ENCODE measurements around the gene CEP112. TPM values are rescaled to one million over a fixed set of nuclear protein-coding genes. Genes with fewer than 3 reads are reported as not detected.

CEP112 gene
- total and polyA plus RNA-seq, 10 of the 15 experiments (the other 5 are each of a cell fraction or from before 2014, with no cell fraction given) = 0.11 to 3.8 (median 0.32) TPM; not detected in 1

- no peaks in the 10 kb centered on the region for H3K9me3 ChIP-seq (replicated peaks; ENCODE audit: control insufficient read depth, insufficient read depth, low read length)
- H3K4me3 ChIP-seq = no peak overlapping the region
- FAIRE-seq (no peak), DNase-seq (ENCODE audit: low read depth, low spot score) (no peak), ATAC-seq (no peak)
- SMC1A ChIA-PET (ENCODE audit: uncharacterized antibody, unreplicated experiment) = interaction anchor here (0.8 to 2.3 kb wide), 3 partner anchors 18 to 99 kb away, joined by 3 to 7 read pairs (median 3); no protein-coding TSS in a partner anchor
- H4K20me1 ChIP-seq (ENCODE audit: control insufficient read depth, insufficient read depth) = no peaks in the 10 kb centered on the region
- in situ Hi-C loops (cut with MboI) (no loop called here), intact Hi-C loops (cut with micrococcal nuclease; ENCODE audit: unreplicated experiment) (no loop called here)
- H3K27me3 ChIP-seq (replicated peaks in 1 of 2; ENCODE audit: control insufficient read depth in 2 of 2, insufficient read depth in 2 of 2, low read length in 1 of 2) = no peaks in the 10 kb centered on the region
- POLR2A ChIA-PET = interaction anchor here (0.6 kb wide), 1 partner anchor 84 kb away, joined by 6 read pairs; no protein-coding TSS in a partner anchor
- H3K79me2 ChIP-seq (ENCODE audit: control insufficient read depth, insufficient read depth, low read length) = no peaks in the 10 kb centered on the region
- no TSS peak for BruUV-seq (replicated peaks)
- RAD21 ChIA-PET (ENCODE audit: unreplicated experiment) = interaction anchor here (2.3 kb wide), 1 partner anchor 55 kb away, joined by 16 read pairs; no protein-coding TSS in a partner anchor
- 84% methylated on average over 3 of the region's 3 CpGs for WGBS (ENCODE audit: insufficient coverage, insufficient replicate concordance, low lambda C conversion rate, missing lambda C conversion rate)
- CTCF ChIA-PET = no interaction called here
- no peak overlapping the region for H2AFZ ChIP-seq (ENCODE audit: control insufficient read depth, low read depth, low read length)
- TF ChIP-seq BRCA1 (IDR thresholded peaks at IDR 0.05; ENCODE audit: low read depth, low read length) = no peak
- TF ChIP-seq CUX1 (IDR thresholded peaks at IDR 0.05; ENCODE audit: insufficient replicate concordance, low read depth, low read length) = no peak
- TF ChIP-seq, protein P1, sequence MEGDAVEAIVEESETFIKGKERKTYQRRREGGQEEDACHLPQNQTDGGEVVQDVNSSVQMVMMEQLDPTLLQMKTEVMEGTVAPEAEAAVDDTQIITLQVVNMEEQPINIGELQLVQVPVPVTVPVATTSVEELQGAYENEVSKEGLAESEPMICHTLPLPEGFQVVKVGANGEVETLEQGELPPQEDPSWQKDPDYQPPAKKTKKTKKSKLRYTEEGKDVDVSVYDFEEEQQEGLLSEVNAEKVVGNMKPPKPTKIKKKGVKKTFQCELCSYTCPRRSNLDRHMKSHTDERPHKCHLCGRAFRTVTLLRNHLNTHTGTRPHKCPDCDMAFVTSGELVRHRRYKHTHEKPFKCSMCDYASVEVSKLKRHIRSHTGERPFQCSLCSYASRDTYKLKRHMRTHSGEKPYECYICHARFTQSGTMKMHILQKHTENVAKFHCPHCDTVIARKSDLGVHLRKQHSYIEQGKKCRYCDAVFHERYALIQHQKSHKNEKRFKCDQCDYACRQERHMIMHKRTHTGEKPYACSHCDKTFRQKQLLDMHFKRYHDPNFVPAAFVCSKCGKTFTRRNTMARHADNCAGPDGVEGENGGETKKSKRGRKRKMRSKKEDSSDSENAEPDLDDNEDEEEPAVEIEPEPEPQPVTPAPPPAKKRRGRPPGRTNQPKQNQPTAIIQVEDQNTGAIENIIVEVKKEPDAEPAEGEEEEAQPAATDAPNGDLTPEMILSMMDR (IDR thresholded peaks at IDR 0.05 in 2 of 3, conservative IDR thresholded peaks at IDR 0.05 in 1 of 3; ENCODE audit: control insufficient read depth in 2 of 3, extremely low read depth in 1 of 3, insufficient read depth in 1 of 3, low read depth in 3 of 3, low read length in 3 of 3) = no peak
- no peak for TF ChIP-seq KAT2A (conservative IDR thresholded peaks at IDR 0.05; ENCODE audit: control insufficient read depth, low read depth, low read length)
- no peak for TF ChIP-seq MLLT1 (IDR thresholded peaks at IDR 0.05)
- no peak for TF ChIP-seq MTA3 (IDR thresholded peaks at IDR 0.05; ENCODE audit: borderline replicate concordance, low read length)
- no peak for TF ChIP-seq JUND (IDR thresholded peaks at IDR 0.05; ENCODE audit: low read depth, low read length)
- H3K27ac ChIP-seq (ENCODE audit: control insufficient read depth, insufficient read depth) = no peak overlapping the region
- no peaks in the 10 kb centered on the region for H3K36me3 ChIP-seq (ENCODE audit: control insufficient read depth in 2 of 2, insufficient read depth in 2 of 2, low read length in 1 of 2)
- H3K4me1 ChIP-seq (ENCODE audit: control insufficient read depth, insufficient read depth, low read length) = peaks cover 4% of the 10 kb centered on the region; the same call in 1 of the 2 replicates
- H3K4me2 ChIP-seq (ENCODE audit: control insufficient read depth, insufficient read depth) = no peak overlapping the region
- H3K9ac ChIP-seq (ENCODE audit: control insufficient read depth, insufficient read depth, low read length) = no peak overlapping the region
Measured at GRCh38 chr17:65655706-65656105, 536.2 kb downstream of the CEP112 start.

All from GM12878 (cell line).